HepG2 (cell line): Measurements from ENCODE around the gene LMCD1. TPM values are rescaled to one million over a fixed set of nuclear protein-coding genes. Genes with fewer than 3 reads are reported as not detected.

ENCODE experiments used
- ESRRA ChIP-seq: sonication (generic); formaldehyde crosslinking; IDR thresholded peaks from 2 replicates; pipeline ENCODE4 v1.5.1; 2020; ENCODE audit warnings: mild to moderate bottlenecking, low read depth, missing genetic modification reagents
- HOXA3 ChIP-seq: sonication (generic); formaldehyde crosslinking; IDR thresholded peaks from 2 replicates; pipeline ENCODE4 v1.5.0; 2020; ENCODE audit warnings: missing genetic modification reagents
- MBNL3 ChIP-seq: fragments of 250-450 bp; sonication (Bioruptor Pico); conservative IDR thresholded peaks from 2 replicates; pipeline ENCODE4 v1.8.0; 2022; ENCODE audit warnings: mild to moderate bottlenecking, inconsistent platforms
- MED13 ChIP-seq: sonication (generic); formaldehyde crosslinking; IDR thresholded peaks from 2 replicates; pipeline ENCODE4 v1.5.0; 2020; ENCODE audit warnings: missing genetic modification reagents
- NFKBIZ ChIP-seq: IDR thresholded peaks from 2 replicates; pipeline ENCODE4 v1.6.1; 2018; ENCODE audit warnings: missing genetic modification reagents, missing compliant biosample characterization
- NPAS2 ChIP-seq: sonication (generic); formaldehyde crosslinking; IDR thresholded peaks from 2 replicates; pipeline ENCODE4 v1.8.0; 2022; ENCODE audit warnings: mild to moderate bottlenecking, missing genetic modification reagents, borderline replicate concordance
- SP1 ChIP-seq, 2 experiments: fragments of 450-650 bp in 1 of 2; sonication (generic) in 1 of 2; formaldehyde crosslinking in 1 of 2; IDR thresholded peaks; 2 replicates each; pipeline versions ENCODE4 v1.4.0 to v1.6.1; 2016 to 2020; ENCODE audit warnings: missing genetic modification reagents in 1 of 2
- SRSF1 ChIP-seq: fragments of 200-400 bp; formaldehyde crosslinking; optimal IDR thresholded peaks from 2 replicates; pipeline ENCODE3; 2017; ENCODE audit warnings: mild to moderate bottlenecking, low read depth, low read length, moderate library complexity
- SRY ChIP-seq: sonication (generic); formaldehyde crosslinking; IDR thresholded peaks from 2 replicates; pipeline ENCODE4 v1.8.0; 2022; ENCODE audit warnings: mild to moderate bottlenecking, missing genetic modification reagents
- ZBTB1 ChIP-seq: sonication (generic); formaldehyde crosslinking; IDR thresholded peaks from 2 replicates; pipeline ENCODE4 v1.4.0; 2020; ENCODE audit warnings: missing genetic modification reagents, borderline replicate concordance
- ZNF737 ChIP-seq: sonication (generic); formaldehyde crosslinking; IDR thresholded peaks from 2 replicates; pipeline ENCODE4 v1.5.0; 2020; ENCODE audit warnings: missing genetic modification reagents, mild to moderate bottlenecking, borderline replicate concordance
- polyA plus RNA-seq, 8 experiments: library from polyadenylated mRNA; depleted of rRNA in 3 of 8; stranded (reverse) in 7 of 8; unstranded in 1 of 8; fragments of >200 nt; fragmentation: Illumina TruSeq in 4 of 8; extraction: Trizol in 4 of 8; gene quantifications; 2 replicates each; pipeline versions ENCODE4 v1.2.1 to v1.2.3, GENCODE V29; 2011 to 2016; ENCODE audit warnings: low read depth in 4 of 8, missing spikeins in 1 of 8, mixed read lengths in 1 of 8; ENCODE audit not compliant: insufficient read depth in 1 of 8
- total RNA-seq, 5 experiments: library from RNA; depleted of rRNA; stranded (reverse); fragments of >200 nt; fragmentation: Illumina TruSeq; extraction: Trizol; gene quantifications; 2 replicates each; pipeline ENCODE4 v1.2.3, GENCODE V29; 2016; ENCODE audit warnings: low read depth in 1 of 5
- TF ChIP-seq, protein P1 (sequence below): sonication (generic); formaldehyde crosslinking; IDR thresholded peaks from 2 replicates; pipeline ENCODE4 v1.4.0; 2020; ENCODE audit warnings: low read depth, missing genetic modification reagents
- TF ChIP-seq, protein P2 (sequence below): sonication (generic); formaldehyde crosslinking; IDR thresholded peaks from 2 replicates; pipeline ENCODE4 v1.5.0; 2020; ENCODE audit warnings: missing genetic modification reagents, mild to moderate bottlenecking, borderline replicate concordance
- TF ChIP-seq, protein P3 (sequence below): sonication (generic); formaldehyde crosslinking; IDR thresholded peaks from 2 replicates; pipeline ENCODE4 v1.4.0; 2020; ENCODE audit warnings: mild to moderate bottlenecking, missing genetic modification reagents
- TF ChIP-seq, protein P4 (sequence below): IDR thresholded peaks from 2 replicates; pipeline ENCODE4 v1.6.1; 2016; ENCODE audit warnings: low read depth
- TF ChIP-seq, protein P5 (sequence below): sonication (generic); formaldehyde crosslinking; IDR thresholded peaks from 2 replicates; pipeline ENCODE4 v1.8.0; 2022; ENCODE audit warnings: missing genetic modification reagents, mild to moderate bottlenecking, moderate library complexity, borderline replicate concordance
- TF ChIP-seq, protein P6 (sequence below): sonication (generic); formaldehyde crosslinking; IDR thresholded peaks from 2 replicates; pipeline ENCODE4 v1.5.0; 2020; ENCODE audit warnings: mild to moderate bottlenecking, missing genetic modification reagents

Gene LMCD1
- total and polyA plus RNA-seq, 2 of the 13 experiments (the other 11 are each of a cell fraction or from before 2014, with no cell fraction given): 6.2 to 7.1 TPM

DNA sequence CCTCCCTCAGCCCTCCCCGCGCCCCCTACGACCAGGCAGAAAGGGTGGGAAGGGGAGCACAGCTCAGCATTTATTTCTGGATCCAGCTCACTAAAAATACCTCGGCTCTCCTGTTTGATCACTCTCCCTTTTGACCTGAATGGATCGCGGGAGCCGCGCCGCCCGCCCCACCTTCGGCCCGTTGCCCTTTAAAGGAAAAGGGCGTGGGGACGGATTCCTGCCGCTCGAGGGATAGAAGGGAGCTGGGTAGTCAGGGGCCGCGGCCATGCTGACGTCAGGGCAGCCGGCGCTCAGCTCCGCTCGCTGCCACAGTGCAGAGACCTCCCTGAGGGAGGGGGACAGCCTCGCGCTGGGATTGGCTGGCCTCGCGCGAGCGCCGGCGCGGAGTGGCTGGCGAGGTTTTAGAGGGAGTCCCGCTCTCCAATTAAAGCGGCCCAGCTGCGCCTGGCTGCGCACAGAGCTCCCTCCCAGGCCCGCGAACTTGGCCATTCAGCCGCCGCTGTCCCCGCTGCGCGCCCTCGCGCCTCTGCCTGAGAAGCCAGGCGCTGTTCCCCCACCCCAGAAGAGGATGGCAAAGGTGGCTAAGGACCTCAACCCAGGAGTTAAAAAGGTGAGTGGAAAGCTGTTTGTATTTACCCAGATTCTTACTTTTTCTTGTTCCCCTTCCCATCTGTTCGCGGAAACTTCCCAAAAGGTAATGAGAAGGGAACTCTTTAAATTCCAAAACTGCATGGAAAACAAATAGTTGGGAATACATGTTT is at the start of gene LMCD1 (continued):
- TF ChIP-seq, protein P1, sequence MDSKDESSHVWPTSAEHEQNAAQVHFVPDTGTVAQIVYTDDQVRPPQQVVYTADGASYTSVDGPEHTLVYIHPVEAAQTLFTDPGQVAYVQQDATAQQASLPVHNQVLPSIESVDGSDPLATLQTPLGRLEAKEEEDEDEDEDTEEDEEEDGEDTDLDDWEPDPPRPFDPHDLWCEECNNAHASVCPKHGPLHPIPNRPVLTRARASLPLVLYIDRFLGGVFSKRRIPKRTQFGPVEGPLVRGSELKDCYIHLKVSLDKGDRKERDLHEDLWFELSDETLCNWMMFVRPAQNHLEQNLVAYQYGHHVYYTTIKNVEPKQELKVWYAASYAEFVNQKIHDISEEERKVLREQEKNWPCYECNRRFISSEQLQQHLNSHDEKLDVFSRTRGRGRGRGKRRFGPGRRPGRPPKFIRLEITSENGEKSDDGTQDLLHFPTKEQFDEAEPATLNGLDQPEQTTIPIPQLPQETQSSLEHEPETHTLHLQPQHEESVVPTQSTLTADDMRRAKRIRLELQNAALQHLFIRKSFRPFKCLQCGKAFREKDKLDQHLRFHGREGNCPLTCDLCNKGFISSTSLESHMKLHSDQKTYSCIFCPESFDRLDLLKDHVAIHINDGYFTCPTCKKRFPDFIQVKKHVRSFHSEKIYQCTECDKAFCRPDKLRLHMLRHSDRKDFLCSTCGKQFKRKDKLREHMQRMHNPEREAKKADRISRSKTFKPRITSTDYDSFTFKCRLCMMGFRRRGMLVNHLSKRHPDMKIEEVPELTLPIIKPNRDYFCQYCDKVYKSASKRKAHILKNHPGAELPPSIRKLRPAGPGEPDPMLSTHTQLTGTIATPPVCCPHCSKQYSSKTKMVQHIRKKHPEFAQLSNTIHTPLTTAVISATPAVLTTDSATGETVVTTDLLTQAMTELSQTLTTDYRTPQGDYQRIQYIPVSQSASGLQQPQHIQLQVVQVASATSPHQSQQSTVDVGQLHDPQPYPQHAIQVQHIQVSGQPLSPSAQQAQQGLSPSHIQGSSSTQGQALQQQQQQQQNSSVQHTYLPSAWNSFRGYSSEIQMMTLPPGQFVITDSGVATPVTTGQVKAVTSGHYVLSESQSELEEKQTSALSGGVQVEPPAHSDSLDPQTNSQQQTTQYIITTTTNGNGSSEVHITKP (CRISPR knock-in tag): no peak
- TF ChIP-seq, protein P2, sequence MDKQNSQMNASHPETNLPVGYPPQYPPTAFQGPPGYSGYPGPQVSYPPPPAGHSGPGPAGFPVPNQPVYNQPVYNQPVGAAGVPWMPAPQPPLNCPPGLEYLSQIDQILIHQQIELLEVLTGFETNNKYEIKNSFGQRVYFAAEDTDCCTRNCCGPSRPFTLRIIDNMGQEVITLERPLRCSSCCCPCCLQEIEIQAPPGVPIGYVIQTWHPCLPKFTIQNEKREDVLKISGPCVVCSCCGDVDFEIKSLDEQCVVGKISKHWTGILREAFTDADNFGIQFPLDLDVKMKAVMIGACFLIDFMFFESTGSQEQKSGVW (CRISPR knock-in tag): no peak
- TF ChIP-seq, protein P3, sequence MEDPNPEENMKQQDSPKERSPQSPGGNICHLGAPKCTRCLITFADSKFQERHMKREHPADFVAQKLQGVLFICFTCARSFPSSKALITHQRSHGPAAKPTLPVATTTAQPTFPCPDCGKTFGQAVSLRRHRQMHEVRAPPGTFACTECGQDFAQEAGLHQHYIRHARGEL (CRISPR knock-in tag): peak; percentile 86; the same call in 1 of the 2 replicates
- TF ChIP-seq, protein P4, sequence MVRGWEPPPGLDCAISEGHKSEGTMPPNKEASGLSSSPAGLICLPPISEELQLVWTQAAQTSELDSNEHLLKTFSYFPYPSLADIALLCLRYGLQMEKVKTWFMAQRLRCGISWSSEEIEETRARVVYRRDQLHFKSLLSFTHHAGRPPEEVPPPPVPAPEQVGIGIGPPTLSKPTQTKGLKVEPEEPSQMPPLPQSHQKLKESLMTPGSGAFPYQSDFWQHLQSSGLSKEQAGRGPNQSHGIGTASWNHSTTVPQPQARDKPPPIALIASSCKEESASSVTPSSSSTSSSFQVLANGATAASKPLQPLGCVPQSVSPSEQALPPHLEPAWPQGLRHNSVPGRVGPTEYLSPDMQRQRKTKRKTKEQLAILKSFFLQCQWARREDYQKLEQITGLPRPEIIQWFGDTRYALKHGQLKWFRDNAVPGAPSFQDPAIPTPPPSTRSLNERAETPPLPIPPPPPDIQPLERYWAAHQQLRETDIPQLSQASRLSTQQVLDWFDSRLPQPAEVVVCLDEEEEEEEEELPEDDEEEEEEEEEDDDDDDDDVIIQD (CRISPR knock-in tag): peak; percentile 82
- TF ChIP-seq HOXA3 (CRISPR knock-in tag) (peak; percentile 96), MBNL3 (CRISPR knock-in tag) (no peak), MED13 (CRISPR knock-in tag) (peak; percentile 88; the same call in 1 of the 2 replicates), SRY (CRISPR knock-in tag) (peak; percentile 74; the same call in 1 of the 2 replicates), SP1 (IDR thresholded peaks at IDR 0.05) (no peak), SP1 (CRISPR knock-in tag; IDR thresholded peaks at IDR 0.05) (no peak), NPAS2 (CRISPR knock-in tag) (no peak), ESRRA (CRISPR knock-in tag) (no peak), ZNF737 (CRISPR knock-in tag) (no peak), SRSF1 (peak; percentile 48), ZBTB1 (no peak), NFKBIZ (CRISPR knock-in tag) (no peak)
- TF ChIP-seq, protein P5, sequence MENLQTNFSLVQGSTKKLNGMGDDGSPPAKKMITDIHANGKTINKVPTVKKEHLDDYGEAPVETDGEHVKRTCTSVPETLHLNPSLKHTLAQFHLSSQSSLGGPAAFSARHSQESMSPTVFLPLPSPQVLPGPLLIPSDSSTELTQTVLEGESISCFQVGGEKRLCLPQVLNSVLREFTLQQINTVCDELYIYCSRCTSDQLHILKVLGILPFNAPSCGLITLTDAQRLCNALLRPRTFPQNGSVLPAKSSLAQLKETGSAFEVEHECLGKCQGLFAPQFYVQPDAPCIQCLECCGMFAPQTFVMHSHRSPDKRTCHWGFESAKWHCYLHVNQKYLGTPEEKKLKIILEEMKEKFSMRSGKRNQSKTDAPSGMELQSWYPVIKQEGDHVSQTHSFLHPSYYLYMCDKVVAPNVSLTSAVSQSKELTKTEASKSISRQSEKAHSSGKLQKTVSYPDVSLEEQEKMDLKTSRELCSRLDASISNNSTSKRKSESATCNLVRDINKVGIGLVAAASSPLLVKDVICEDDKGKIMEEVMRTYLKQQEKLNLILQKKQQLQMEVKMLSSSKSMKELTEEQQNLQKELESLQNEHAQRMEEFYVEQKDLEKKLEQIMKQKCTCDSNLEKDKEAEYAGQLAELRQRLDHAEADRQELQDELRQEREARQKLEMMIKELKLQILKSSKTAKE (CRISPR knock-in tag): no peak
- TF ChIP-seq, protein P6, sequence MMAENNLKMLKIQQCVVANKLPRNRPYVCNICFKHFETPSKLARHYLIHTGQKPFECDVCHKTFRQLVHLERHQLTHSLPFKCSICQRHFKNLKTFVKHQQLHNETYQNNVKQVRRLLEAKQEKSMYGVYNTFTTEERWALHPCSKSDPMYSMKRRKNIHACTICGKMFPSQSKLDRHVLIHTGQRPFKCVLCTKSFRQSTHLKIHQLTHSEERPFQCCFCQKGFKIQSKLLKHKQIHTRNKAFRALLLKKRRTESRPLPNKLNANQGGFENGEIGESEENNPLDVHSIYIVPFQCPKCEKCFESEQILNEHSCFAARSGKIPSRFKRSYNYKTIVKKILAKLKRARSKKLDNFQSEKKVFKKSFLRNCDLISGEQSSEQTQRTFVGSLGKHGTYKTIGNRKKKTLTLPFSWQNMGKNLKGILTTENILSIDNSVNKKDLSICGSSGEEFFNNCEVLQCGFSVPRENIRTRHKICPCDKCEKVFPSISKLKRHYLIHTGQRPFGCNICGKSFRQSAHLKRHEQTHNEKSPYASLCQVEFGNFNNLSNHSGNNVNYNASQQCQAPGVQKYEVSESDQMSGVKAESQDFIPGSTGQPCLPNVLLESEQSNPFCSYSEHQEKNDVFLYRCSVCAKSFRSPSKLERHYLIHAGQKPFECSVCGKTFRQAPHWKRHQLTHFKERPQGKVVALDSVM (CRISPR knock-in tag): 0 out of 2 replicates have a peak, but pooled peaks have one; percentile 24
